GM21825 (cell line): ENCODE measurements around the gene FAM24A.

Experiments
- ATAC-seq: cut with Tn5 transposase; IDR thresholded peaks from one replicate; pipeline ENCODE4 v1.9.1; 2021; ENCODE audit warnings: mild to moderate bottlenecking, moderate library complexity; ENCODE audit not compliant: unreplicated experiment

Gene FAM24A

GRCh38 chr10:122930140-122930539, 19.7 kb downstream of the FAM24A start:
- ATAC-seq = no peak

GRCh38 chr10:122931088-122931906, 20.9 kb downstream of the FAM24A start:
- ATAC-seq = no peak

- no peak for ATAC-seq
Measured at GRCh38 chr10:122939133-122939855, 28.9 kb downstream of the FAM24A start.

- no peak for ATAC-seq
Measured at GRCh38 chr10:122939856-122940543, 29.6 kb downstream of the FAM24A start.

- ATAC-seq = no peak
Measured at GRCh38 chr10:122949296-122949695, 38.9 kb downstream of the FAM24A start.

- peak; percentile 97 for ATAC-seq
Measured at GRCh38 chr10:122953902-122954730, 43.7 kb downstream of the FAM24A start, which contains the start of gene C10orf88. C10orf88 (minus strand) TSS chr10:122954227; CDS start chr10:122954178, 49 bp downstream.

- no peak for ATAC-seq
Measured at GRCh38 chr10:122954731-122955050, 44.3 kb downstream of the FAM24A start.

- ATAC-seq = no peak
Measured at GRCh38 chr10:122955892-122956291, 45.5 kb downstream of the FAM24A start.

GRCh38 chr10:122957474-122957873, 47.1 kb downstream of the FAM24A start:
- no peak for ATAC-seq

- ATAC-seq = no peak
Measured at GRCh38 chr10:122962405-122962804, 52.0 kb downstream of the FAM24A start.
